ENCODE data around the gene TBC1D22B. TPM values are rescaled to one million over a fixed set of nuclear protein-coding genes. Genes with fewer than 3 reads are reported as not detected.
A peak's percentile ranks its signal among the peaks of the same experiment; 100 is the strongest.

TBC1D22B gene
- total and polyA plus RNA-seq, 3 donors from 2014 or later: 23.1 to 36.4 (median 25.6) TPM

- no peak for TF ChIP-seq POLR2A (IDR thresholded peaks at IDR 0.05)
- TF ChIP-seq, protein P1, sequence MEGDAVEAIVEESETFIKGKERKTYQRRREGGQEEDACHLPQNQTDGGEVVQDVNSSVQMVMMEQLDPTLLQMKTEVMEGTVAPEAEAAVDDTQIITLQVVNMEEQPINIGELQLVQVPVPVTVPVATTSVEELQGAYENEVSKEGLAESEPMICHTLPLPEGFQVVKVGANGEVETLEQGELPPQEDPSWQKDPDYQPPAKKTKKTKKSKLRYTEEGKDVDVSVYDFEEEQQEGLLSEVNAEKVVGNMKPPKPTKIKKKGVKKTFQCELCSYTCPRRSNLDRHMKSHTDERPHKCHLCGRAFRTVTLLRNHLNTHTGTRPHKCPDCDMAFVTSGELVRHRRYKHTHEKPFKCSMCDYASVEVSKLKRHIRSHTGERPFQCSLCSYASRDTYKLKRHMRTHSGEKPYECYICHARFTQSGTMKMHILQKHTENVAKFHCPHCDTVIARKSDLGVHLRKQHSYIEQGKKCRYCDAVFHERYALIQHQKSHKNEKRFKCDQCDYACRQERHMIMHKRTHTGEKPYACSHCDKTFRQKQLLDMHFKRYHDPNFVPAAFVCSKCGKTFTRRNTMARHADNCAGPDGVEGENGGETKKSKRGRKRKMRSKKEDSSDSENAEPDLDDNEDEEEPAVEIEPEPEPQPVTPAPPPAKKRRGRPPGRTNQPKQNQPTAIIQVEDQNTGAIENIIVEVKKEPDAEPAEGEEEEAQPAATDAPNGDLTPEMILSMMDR (IDR thresholded peaks at IDR 0.05): no peak
- WGBS, 2 donors: 91 to 92% methylated on average over 5 of the region's 5 CpGs
- H3K36me3 ChIP-seq (ENCODE audit: low read depth, missing control alignments): no peaks in the 10 kb centered on the region
- DNase-seq: no peak
- H3K27me3 ChIP-seq: no peaks in the 10 kb centered on the region
- H3K4me1 ChIP-seq: peaks cover 41% of the 10 kb centered on the region
- H3K9me3 ChIP-seq: no peaks in the 10 kb centered on the region
- no peak overlapping the region for H3K4me3 ChIP-seq
- peak overlapping the region in 1 of 2 donors; percentile 49 for H3K27ac ChIP-seq
- intact Hi-C loops (cut with DNase I; ENCODE audit: low total_unique reads): no loop called here
Observed at GRCh38 chr6:37241775-37242428, 15.7 kb upstream of the TBC1D22B start.

- Histone ChIP-seq H3K4me3 (no peak overlapping the region), H3K27me3 (no peaks in the 10 kb centered on the region), H3K4me1 (peaks cover 42% of the 10 kb centered on the region), H3K27ac (peak overlapping the region; percentile 3 to 49), H3K36me3 (ENCODE audit: low read depth, missing control alignments) (no peaks in the 10 kb centered on the region), H3K9me3 (no peaks in the 10 kb centered on the region)
- TF ChIP-seq, protein P1 (IDR thresholded peaks at IDR 0.05): no peak
- no peak for TF ChIP-seq POLR2A (IDR thresholded peaks at IDR 0.05)
- WGBS, 2 donors: 93% methylated on average over 1 of the region's 1 CpG
- intact Hi-C loops (cut with DNase I; ENCODE audit: low total_unique reads): no loop called here
- no peak for DNase-seq
Observed at GRCh38 chr6:37242429-37243052, 15.0 kb upstream of the TBC1D22B start.

- Histone ChIP-seq H3K9me3 (no peaks in the 10 kb centered on the region), H3K4me3 (no peak overlapping the region), H3K27ac (peak overlapping the region; percentile 3 to 73), H3K4me1 (peaks cover 42% of the 10 kb centered on the region), H3K27me3 (no peaks in the 10 kb centered on the region), H3K36me3 (ENCODE audit: low read depth, missing control alignments) (no peaks in the 10 kb centered on the region)
- TF ChIP-seq POLR2A (IDR thresholded peaks at IDR 0.05): no peak
- no peak for DNase-seq
- intact Hi-C loops (cut with DNase I; ENCODE audit: low total_unique reads): no loop called here
- WGBS, 2 donors: 93 to 96% methylated on average over 8 of the region's 8 CpGs
Observed at GRCh38 chr6:37243131-37243815, 14.3 kb upstream of the TBC1D22B start.

- TF ChIP-seq, protein P1 (IDR thresholded peaks at IDR 0.05): no peak
- TF ChIP-seq POLR2A (IDR thresholded peaks at IDR 0.05): no peak
- 50 to 61% methylated on average over 3 of the region's 3 CpGs for WGBS, 2 donors
- H3K4me1 ChIP-seq: peaks cover 42% of the 10 kb centered on the region
- no peak overlapping the region for H3K4me3 ChIP-seq
- H3K36me3 ChIP-seq (ENCODE audit: low read depth, missing control alignments): no peaks in the 10 kb centered on the region
- H3K27ac ChIP-seq: peak overlapping the region; percentile 3 to 73
- DNase-seq: no peak
- intact Hi-C loops (cut with DNase I; ENCODE audit: low total_unique reads): no loop called here
- no peaks in the 10 kb centered on the region for H3K27me3 ChIP-seq
- H3K9me3 ChIP-seq: no peaks in the 10 kb centered on the region
Observed at GRCh38 chr6:37243816-37244370, 13.7 kb upstream of the TBC1D22B start.
